SU-DHL-6 (cell line): ENCODE measurements around the gene ACMSD.

Experiments used
- H2AFZ ChIP-seq: fragments of 200-600 bp; sonication (generic); 2 replicates; pipeline ENCODE4 v1.6.1; 2014; ENCODE audit warnings: low read depth, mild to moderate bottlenecking, moderate library complexity, mixed read lengths, antibody characterized with exemption, low read length; ENCODE audit not compliant: severe bottlenecking
- H3F3A ChIP-seq: fragments of 200-600 bp; shearing (Covaris generic); 2 replicates; pipeline ENCODE4 v1.6.0; 2016; ENCODE audit warnings: antibody characterized with exemption, mild to moderate bottlenecking; ENCODE audit not compliant: insufficient read depth
- H3K27ac ChIP-seq: fragments of 200-600 bp; sonication (generic); 2 replicates; pipeline ENCODE4 v1.5.1; 2016; ENCODE audit warnings: low read depth, mild to moderate bottlenecking, low read length, moderate library complexity, mixed read lengths
- H3K27me3 ChIP-seq: fragments of 200-600 bp; sonication (generic), shearing (Covaris generic); 2 replicates; pipeline ENCODE4 v1.6.0; 2014; ENCODE audit warnings: mild to moderate bottlenecking, low read length
- H3K36me3 ChIP-seq: fragments of 200-600 bp; sonication (generic); 2 replicates; pipeline ENCODE4 v1.6.1; 2014; ENCODE audit warnings: mild to moderate bottlenecking, low read length, mixed read lengths
- H3K4me2 ChIP-seq: fragments of 300-600, 200-600 bp; shearing (Covaris generic), sonication (generic); 2 replicates; pipeline ENCODE4 v1.6.0; 2014; ENCODE audit warnings: low read length, low read depth, mild to moderate bottlenecking; ENCODE audit not compliant: poor library complexity, severe bottlenecking
- H3K4me3 ChIP-seq: fragments of 200-600 bp; sonication (generic); 2 replicates; pipeline ENCODE4 v1.5.1; 2014; ENCODE audit warnings: antibody characterized with exemption, low read length, mild to moderate bottlenecking, mixed read lengths; ENCODE audit not compliant: insufficient read depth, poor library complexity, severe bottlenecking
- H3K79me2 ChIP-seq: fragments of 200-600 bp; sonication (generic); 2 replicates; pipeline ENCODE4 v1.6.1; 2014; ENCODE audit warnings: mild to moderate bottlenecking, low read length, moderate library complexity; ENCODE audit not compliant: insufficient read depth
- H3K9ac ChIP-seq: fragments of 200-600 bp; sonication (generic); 2 replicates; pipeline ENCODE4 v1.7.0; 2014; ENCODE audit warnings: mild to moderate bottlenecking, low read length
- H3K9me2 ChIP-seq: fragments of 200-600 bp; sonication (generic); replicated peaks from 2 replicates; pipeline ENCODE4 v1.6.1; 2014; ENCODE audit warnings: low read length; ENCODE audit not compliant: insufficient read depth
- H3K9me3 ChIP-seq: fragments of 200-600 bp; sonication (generic); 2 replicates; pipeline ENCODE4 v1.6.1; 2014; ENCODE audit warnings: low read length, mixed read lengths; ENCODE audit not compliant: insufficient read depth
- H4K20me1 ChIP-seq: fragments of 200-600 bp; sonication (generic); 2 replicates; pipeline ENCODE4 v1.6.1; 2014; ENCODE audit warnings: low read depth, mild to moderate bottlenecking, antibody characterized with exemption, low read length, moderate library complexity, mixed read lengths
- EZH2phosphoT487 ChIP-seq: fragments of 200-600 bp; sonication (generic), shearing (Covaris generic); conservative IDR thresholded peaks from 2 replicates; pipeline ENCODE4 v1.6.1; 2018; ENCODE audit warnings: mild to moderate bottlenecking, antibody characterized with exemption, low read length, moderate library complexity, mixed read lengths
- TF ChIP-seq, protein P1 (sequence below): fragments of 200-600 bp; sonication (generic); IDR thresholded peaks from one replicate; pipeline ENCODE4 v1.5.1; 2017; ENCODE audit warnings: antibody characterized with exemption, mild to moderate bottlenecking, low read length, moderate library complexity; ENCODE audit not compliant: insufficient read depth, poor library complexity, severe bottlenecking

ACMSD gene

DNA sequence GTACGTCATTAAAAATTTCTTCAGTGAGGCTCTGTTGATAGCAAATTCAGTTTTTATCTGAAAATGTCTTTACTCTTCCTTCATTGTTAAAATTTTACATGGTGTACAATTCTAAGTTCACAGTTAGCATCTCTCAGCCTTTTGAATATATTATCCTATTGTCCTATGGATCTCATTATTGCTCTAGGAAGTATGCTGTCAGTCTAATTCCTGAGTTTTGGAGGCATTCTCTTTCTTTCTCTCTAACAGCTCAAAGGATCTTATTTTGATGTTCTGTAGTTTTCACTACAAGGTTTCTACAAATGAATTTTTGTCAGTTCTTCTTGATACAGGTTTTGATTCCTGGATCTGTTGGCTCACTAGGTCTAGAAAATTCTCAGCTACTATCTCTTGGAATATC, 2.9 kb upstream of the ACMSD start:
- Histone ChIP-seq H2AFZ (no peak overlapping the region), H3K27ac (no peak overlapping the region), H4K20me1 (no peaks in the 10 kb centered on the region), H3K27me3 (no peaks in the 10 kb centered on the region), H3K9ac (no peak overlapping the region), H3K9me2 (no peaks in the 10 kb centered on the region), H3K4me3 (no peak overlapping the region), H3K36me3 (no peaks in the 10 kb centered on the region), H3K79me2 (no peaks in the 10 kb centered on the region), H3K9me3 (peaks cover 7% of the 10 kb centered on the region; the same call in 1 of the 2 replicates), H3K4me2 (no peak overlapping the region), H3F3A (no peaks in the 10 kb centered on the region)
- TF ChIP-seq, protein P1, sequence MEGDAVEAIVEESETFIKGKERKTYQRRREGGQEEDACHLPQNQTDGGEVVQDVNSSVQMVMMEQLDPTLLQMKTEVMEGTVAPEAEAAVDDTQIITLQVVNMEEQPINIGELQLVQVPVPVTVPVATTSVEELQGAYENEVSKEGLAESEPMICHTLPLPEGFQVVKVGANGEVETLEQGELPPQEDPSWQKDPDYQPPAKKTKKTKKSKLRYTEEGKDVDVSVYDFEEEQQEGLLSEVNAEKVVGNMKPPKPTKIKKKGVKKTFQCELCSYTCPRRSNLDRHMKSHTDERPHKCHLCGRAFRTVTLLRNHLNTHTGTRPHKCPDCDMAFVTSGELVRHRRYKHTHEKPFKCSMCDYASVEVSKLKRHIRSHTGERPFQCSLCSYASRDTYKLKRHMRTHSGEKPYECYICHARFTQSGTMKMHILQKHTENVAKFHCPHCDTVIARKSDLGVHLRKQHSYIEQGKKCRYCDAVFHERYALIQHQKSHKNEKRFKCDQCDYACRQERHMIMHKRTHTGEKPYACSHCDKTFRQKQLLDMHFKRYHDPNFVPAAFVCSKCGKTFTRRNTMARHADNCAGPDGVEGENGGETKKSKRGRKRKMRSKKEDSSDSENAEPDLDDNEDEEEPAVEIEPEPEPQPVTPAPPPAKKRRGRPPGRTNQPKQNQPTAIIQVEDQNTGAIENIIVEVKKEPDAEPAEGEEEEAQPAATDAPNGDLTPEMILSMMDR = no peak
- no peak for TF ChIP-seq EZH2phosphoT487

GRCh38 chr2:134836986-134837385, 1.4 kb upstream of the ACMSD start:
- Histone ChIP-seq H3K36me3 (no peaks in the 10 kb centered on the region), H3K9ac (no peak overlapping the region), H3K9me2 (no peaks in the 10 kb centered on the region), H3K27ac (no peak overlapping the region), H3K27me3 (no peaks in the 10 kb centered on the region), H3K4me2 (no peak overlapping the region), H3K4me3 (no peak overlapping the region), H4K20me1 (no peaks in the 10 kb centered on the region), H3F3A (no peaks in the 10 kb centered on the region), H3K79me2 (no peaks in the 10 kb centered on the region), H2AFZ (no peak overlapping the region), H3K9me3 (peaks cover 7% of the 10 kb centered on the region; the same call in 1 of the 2 replicates)
- no peak for TF ChIP-seq EZH2phosphoT487
- TF ChIP-seq, protein P1 = no peak

DNA sequence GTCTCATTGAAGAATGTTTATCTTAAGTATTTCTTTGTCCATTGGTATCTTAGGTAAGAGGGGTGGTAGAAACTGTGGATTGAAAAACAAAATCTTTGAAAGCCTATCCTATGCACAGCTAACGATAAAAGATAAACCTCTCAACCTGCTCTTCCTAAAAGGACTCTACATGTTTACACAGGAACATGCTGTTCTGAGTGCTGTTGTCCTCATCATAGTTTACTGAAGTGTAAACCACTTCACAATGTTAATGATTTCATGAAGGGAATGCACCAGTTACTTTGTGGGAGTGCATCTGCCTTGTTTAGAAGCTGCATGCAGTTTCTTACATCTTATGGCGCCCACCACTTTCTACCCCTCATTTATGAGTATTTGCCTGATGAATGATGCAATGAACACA, 1.2 kb downstream of the ACMSD start:
- no peaks in the 10 kb centered on the region for H3F3A ChIP-seq
- H3K9me2 ChIP-seq = no peaks in the 10 kb centered on the region
- H3K4me2 ChIP-seq = no peak overlapping the region
- no peak overlapping the region for H2AFZ ChIP-seq
- H3K4me3 ChIP-seq = no peak overlapping the region
- no peaks in the 10 kb centered on the region for H3K79me2 ChIP-seq
- no peaks in the 10 kb centered on the region for H3K36me3 ChIP-seq
- H3K9ac ChIP-seq = no peak overlapping the region
- peaks cover 7% of the 10 kb centered on the region; the same call in 1 of the 2 replicates for H3K9me3 ChIP-seq
- no peaks in the 10 kb centered on the region for H3K27me3 ChIP-seq
- no peak overlapping the region for H3K27ac ChIP-seq
- no peaks in the 10 kb centered on the region for H4K20me1 ChIP-seq
- TF ChIP-seq, protein P1 = no peak
- TF ChIP-seq EZH2phosphoT487 = no peak
